Kidney (tissue), 14 donors: Measurements from ENCODE around the gene ECE1. TPM values are rescaled to one million over a fixed set of nuclear protein-coding genes. Genes with fewer than 3 reads are reported as not detected.

Source experiments
- DNase-seq, 5 donors: peaks; one replicate each; pipeline ENCODE4 v3.0.0-alpha.2; 2013 to 2020
- FAIRE-seq: peaks from 2 replicates; lab custom pipeline; 2012; peaks lifted over from hg19 to GRCh38; lab: Jason Lieb, UNC
- H3K27ac ChIP-seq, 2 donors: one replicate each; pipeline ENCODE4 v1.7.0; 2013; ENCODE audit warnings: low read depth in 2 of 2, low read length in 2 of 2, inconsistent platforms in 1 of 2
- H3K27me3 ChIP-seq: one replicate; pipeline ENCODE4 v1.7.1; 2013; ENCODE audit warnings: low read length, inconsistent platforms; ENCODE audit not compliant: control insufficient read depth, insufficient read depth
- H3K36me3 ChIP-seq, 3 donors: one replicate each; pipeline versions ENCODE4 v1.7.0 to v1.7.1; 2013; ENCODE audit warnings: low read length in 3 of 3, control low read depth in 1 of 3, inconsistent platforms in 1 of 3; ENCODE audit not compliant: insufficient read depth in 3 of 3, control insufficient read depth in 2 of 3
- H3K4me1 ChIP-seq, 3 donors: one replicate each; pipeline versions ENCODE4 v1.7.0 to v1.7.1; 2013; ENCODE audit warnings: low read length in 3 of 3, inconsistent platforms in 1 of 3, low read depth in 1 of 3; ENCODE audit not compliant: control insufficient read depth in 2 of 3, insufficient read depth in 2 of 3
- H3K4me3 ChIP-seq, 3 donors: one replicate each; pipeline versions ENCODE4 v1.7.0 to v1.8.1; 2013; ENCODE audit warnings: low read length in 3 of 3, control low read depth in 1 of 3, inconsistent platforms in 1 of 3
- H3K9ac ChIP-seq, 3 donors: one replicate each; pipeline versions ENCODE4 v1.7.0 to v1.7.1; 2013; ENCODE audit warnings: low read length in 3 of 3, control low read depth in 1 of 3, inconsistent platforms in 1 of 3
- H3K9me3 ChIP-seq, 3 donors: one replicate each; pipeline versions ENCODE4 v1.7.0 to v1.7.1; 2013; ENCODE audit warnings: low read length in 3 of 3, control low read depth in 1 of 3, inconsistent platforms in 1 of 3; ENCODE audit not compliant: control insufficient read depth in 2 of 3, insufficient read depth in 1 of 3
- CTCF ChIP-seq: IDR thresholded peaks from 3 replicates; pipeline ENCODE4 v1.5.1; 2012; ENCODE audit warnings: mild to moderate bottlenecking, moderate library complexity, borderline replicate concordance; ENCODE audit not compliant: insufficient read depth; ENCODE audit errors: extremely low read depth
- intact Hi-C: fragments of 100-400 bp; cut with DNase I; formaldehyde crosslinking; loops from one replicate; pipeline ENCODE4 v1.11.1; 2022
- polyA plus RNA-seq: library from polyadenylated mRNA; stranded (reverse); fragments of 350-450 nt; fragmentation: Illumina TruSeq; extraction: RNeasy Lipid Tissue Mini Kit (QIAGEN cat#74804); gene quantifications from one replicate; pipeline ENCODE4 v1.2.3, GENCODE V29; 2014; ENCODE audit warnings: low read depth, low replicate concordance; ENCODE audit not compliant: insufficient read depth
- total RNA-seq: library from RNA; stranded (reverse); fragmentation: NEBNext Ultra II Directional; extraction: Animal tissue kit (Norgen Biotek cat#: 25700); gene quantifications from one replicate; pipeline ENCODE4 v1.2.1, GENCODE V29; 2021
- donor health status: control.
- donor health status: control.
- donor health status: control.
- donor health status: control.
- donor health status: control.
- donor health status: DM: yes; HTN: yes; CAD: no.
- donor health status: Normal renal cell carcinoma (clear cell type).

Gene ECE1
- total and polyA plus RNA-seq, 2 donors from 2014 or later, result 30.8 to 128 TPM

DNA sequence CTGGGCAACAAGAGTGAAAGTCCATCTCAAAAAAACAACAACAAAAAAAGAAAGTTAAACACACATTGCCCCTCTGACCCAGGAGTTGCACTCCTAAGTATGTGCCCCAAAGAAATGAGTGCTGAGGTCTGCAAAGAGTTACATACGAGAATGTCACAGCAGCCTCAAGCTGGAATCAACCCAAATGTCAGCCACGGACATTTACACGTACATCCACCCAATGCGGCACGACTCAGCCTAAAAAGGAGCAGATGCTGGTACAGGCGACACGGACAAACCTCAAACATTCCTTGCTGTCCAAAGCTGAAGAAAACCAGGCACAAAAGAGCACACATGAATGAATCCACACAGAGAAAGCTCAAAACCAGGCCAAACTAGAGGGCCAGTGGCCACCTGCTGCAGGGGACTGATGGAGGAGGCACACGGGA lies 46.8 kb upstream of the ECE1 start:
- peak overlapping the region; percentile 86 for H3K27ac ChIP-seq
- peak overlapping the region in 1 of 3 donors; percentile 5 for H3K4me3 ChIP-seq
- peaks cover 9 to 71% (median 67%) of the 10 kb centered on the region in 3 donors for H3K4me1 ChIP-seq
- FAIRE-seq (no peak), DNase-seq (no peak)
- intact Hi-C loops, result no loop called here
- H3K27me3 ChIP-seq, result no peaks in the 10 kb centered on the region
- H3K9ac ChIP-seq, result peak overlapping the region in 1 of 3 donors; percentile 62
- no peak for TF ChIP-seq CTCF
- H3K9me3 ChIP-seq, result no peaks in the 10 kb centered on the region
- no peaks in the 10 kb centered on the region for H3K36me3 ChIP-seq

GRCh38 chr1:21335750-21336224 lies 45.5 kb upstream of the ECE1 start:
- FAIRE-seq (no peak), DNase-seq (peak in 2 of 5 donors; percentile 48 to 61)
- Histone ChIP-seq H3K27me3 (no peaks in the 10 kb centered on the region), H3K9me3 (no peaks in the 10 kb centered on the region), H3K36me3 (no peaks in the 10 kb centered on the region), H3K9ac (peak overlapping the region in 1 of 3 donors; percentile 70), H3K4me1 (peaks cover 9 to 68% (median 66%) of the 10 kb centered on the region in 3 donors), H3K4me3 (no peak overlapping the region), H3K27ac (peak overlapping the region; percentile 82 to 86)
- intact Hi-C loops, result no loop called here
- TF ChIP-seq CTCF, result no peak

GRCh38 chr1:21335088-21335691 lies 44.9 kb upstream of the ECE1 start:
- H3K9me3 ChIP-seq, result no peaks in the 10 kb centered on the region
- H3K4me1 ChIP-seq, result peaks cover 9 to 72% (median 62%) of the 10 kb centered on the region in 3 donors
- FAIRE-seq (no peak), DNase-seq (peak in 2 of 5 donors; percentile 45 to 58)
- intact Hi-C loops, result no loop called here
- H3K36me3 ChIP-seq, result no peaks in the 10 kb centered on the region
- H3K4me3 ChIP-seq, result peak overlapping the region; percentile 20 to 49 (median 33)
- no peaks in the 10 kb centered on the region for H3K27me3 ChIP-seq
- H3K9ac ChIP-seq, result peak overlapping the region in 2 of 3 donors; percentile 8 to 70
- TF ChIP-seq CTCF, result no peak
- H3K27ac ChIP-seq, result peak overlapping the region; percentile 82 to 86
